Sigmoid colon (tissue), 7 donors: Measurements from ENCODE around the gene ITGB5. TPM values are rescaled to one million over a fixed set of nuclear protein-coding genes. Genes with fewer than 3 reads are reported as not detected.

ENCODE experiments used
- DNase-seq: peaks from one replicate; pipeline ENCODE4 v3.0.0-alpha.2; 2019
- H3K27ac ChIP-seq, 4 donors: fragments of 200-600 bp; sonication (generic); one replicate each; pipeline ENCODE4 v1.5.1; 2016 to 2019; ENCODE audit warnings: mild to moderate bottlenecking in 1 of 4
- H3K27me3 ChIP-seq, 3 donors: fragments of 200-600 bp; sonication (generic); one replicate each; pipeline ENCODE4 v1.5.1; 2019; ENCODE audit warnings: mild to moderate bottlenecking in 1 of 3
- H3K36me3 ChIP-seq, 4 donors: fragments of 200-600 bp; sonication (generic); one replicate each; pipeline ENCODE4 v1.5.1; 2016 to 2019
- H3K4me1 ChIP-seq, 4 donors: fragments of 200-600 bp; sonication (generic); one replicate each; pipeline ENCODE4 v1.5.1; 2017 to 2019
- H3K4me3 ChIP-seq, 4 donors: fragments of 200-600 bp; sonication (generic); one replicate each; pipeline ENCODE4 v1.5.1; 2017 to 2019; ENCODE audit warnings: mild to moderate bottlenecking in 2 of 4, moderate library complexity in 1 of 4
- H3K9me3 ChIP-seq, 4 donors: fragments of 200-600 bp in 3 of 4; sonication (generic) in 3 of 4; one replicate each; pipeline versions ENCODE4 v1.5.1 to v1.6.1; 2013 to 2019
- EP300 ChIP-seq, 4 donors: sonication (generic); formaldehyde crosslinking; IDR thresholded peaks; one replicate each; pipeline ENCODE4 v1.6.1; 2017; ENCODE audit warnings: antibody characterized with exemption in 4 of 4
- POLR2A ChIP-seq, 2 donors: fragments of 450-650 bp; IDR thresholded peaks; one replicate each; pipeline ENCODE4 v1.6.1; 2016; ENCODE audit warnings: antibody characterized with exemption in 2 of 2, mild to moderate bottlenecking in 2 of 2, moderate library complexity in 2 of 2
- POLR2AphosphoS5 ChIP-seq, 4 donors: sonication (generic); formaldehyde crosslinking; IDR thresholded peaks; one replicate each; pipeline ENCODE4 v1.6.1; 2017; ENCODE audit warnings: antibody characterized with exemption in 4 of 4
- WGBS, 2 donors: extraction: QIAGEN DNeasy Blood & Tissue Kit; methylation state at CpG; one replicate each; pipeline ENCODE4 v1.1.7; 2013; 5-methylcytosine and 5-hydroxymethylcytosine counted together
- intact Hi-C: fragments of 100-400 bp; cut with DNase I; formaldehyde crosslinking; loops from one replicate; pipeline ENCODE4 v1.15.1; 2023
- polyA plus RNA-seq, 3 donors: library from polyadenylated mRNA; stranded (reverse); fragments of 200-250 nt; gene quantifications; one replicate each; pipeline ENCODE4 v1.2.3, GENCODE V29; 2013
- total RNA-seq, 4 donors: library from RNA; depleted of rRNA; stranded (reverse); fragments of >200 nt; gene quantifications; one replicate each; pipeline ENCODE4 v1.1.0, GENCODE V29; 2016
- TF ChIP-seq, protein P1 (sequence below), 4 experiments: fragments of 450-650 bp in 3 of 4; fragments of 200-600 bp in 1 of 4; IDR thresholded peaks; one replicate each; pipeline ENCODE4 v1.5.1; 2016 to 2019; ENCODE audit warnings: antibody characterized with exemption in 4 of 4, mild to moderate bottlenecking in 3 of 4, moderate library complexity in 2 of 4
- donor health status: healthy with polysubstance abuse.
- donor health status: Bipolar disorder and iron deficiency.
- donor health status: healthy.

Gene ITGB5
- total and polyA plus RNA-seq, 7 donors, result 15.0 to 203 (median 89.2) TPM

DNA sequence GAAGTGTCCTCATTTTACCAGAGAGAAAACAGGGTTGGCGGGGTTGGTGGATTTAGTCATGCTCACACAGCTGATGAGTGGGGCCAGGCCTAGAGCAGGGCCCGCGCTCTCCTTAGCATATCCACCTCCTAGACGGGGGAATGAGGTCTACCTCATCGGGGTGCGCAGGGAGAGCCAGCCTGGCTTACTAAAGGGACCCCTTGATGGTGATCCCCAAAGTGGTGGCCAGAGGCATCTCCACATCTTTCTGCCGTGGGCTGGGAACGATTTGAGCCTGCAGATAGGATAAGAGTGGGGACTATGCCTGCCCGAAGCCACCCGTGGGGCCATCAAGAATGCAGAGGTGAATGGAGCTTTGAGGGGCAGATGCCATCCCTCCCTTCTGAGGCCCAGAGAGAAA, 87.5 kb downstream of the ITGB5 start:
- 95 to 96% methylated on average over 10 of the region's 10 CpGs for WGBS, 2 donors
- TF ChIP-seq EP300 (IDR thresholded peaks at IDR 0.05) (no peak), POLR2AphosphoS5 (IDR thresholded peaks at IDR 0.05) (no peak), POLR2A (IDR thresholded peaks at IDR 0.05) (no peak)
- TF ChIP-seq, protein P1, sequence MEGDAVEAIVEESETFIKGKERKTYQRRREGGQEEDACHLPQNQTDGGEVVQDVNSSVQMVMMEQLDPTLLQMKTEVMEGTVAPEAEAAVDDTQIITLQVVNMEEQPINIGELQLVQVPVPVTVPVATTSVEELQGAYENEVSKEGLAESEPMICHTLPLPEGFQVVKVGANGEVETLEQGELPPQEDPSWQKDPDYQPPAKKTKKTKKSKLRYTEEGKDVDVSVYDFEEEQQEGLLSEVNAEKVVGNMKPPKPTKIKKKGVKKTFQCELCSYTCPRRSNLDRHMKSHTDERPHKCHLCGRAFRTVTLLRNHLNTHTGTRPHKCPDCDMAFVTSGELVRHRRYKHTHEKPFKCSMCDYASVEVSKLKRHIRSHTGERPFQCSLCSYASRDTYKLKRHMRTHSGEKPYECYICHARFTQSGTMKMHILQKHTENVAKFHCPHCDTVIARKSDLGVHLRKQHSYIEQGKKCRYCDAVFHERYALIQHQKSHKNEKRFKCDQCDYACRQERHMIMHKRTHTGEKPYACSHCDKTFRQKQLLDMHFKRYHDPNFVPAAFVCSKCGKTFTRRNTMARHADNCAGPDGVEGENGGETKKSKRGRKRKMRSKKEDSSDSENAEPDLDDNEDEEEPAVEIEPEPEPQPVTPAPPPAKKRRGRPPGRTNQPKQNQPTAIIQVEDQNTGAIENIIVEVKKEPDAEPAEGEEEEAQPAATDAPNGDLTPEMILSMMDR (IDR thresholded peaks at IDR 0.05), result no peak
- Histone ChIP-seq H3K4me3 (no peak overlapping the region), H3K9me3 (no peaks in the 10 kb centered on the region), H3K27ac (peak overlapping the region in 2 of 4 donors; percentile 63 to 71), H3K27me3 (no peaks in the 10 kb centered on the region), H3K36me3 (peaks cover 13 to 27% (median 19%) of the 10 kb centered on the region in 4 donors), H3K4me1 (peaks cover 0 to 22% (median 17%) of the 10 kb centered on the region in 4 donors)
- intact Hi-C loops, result no loop called here
- no peak for DNase-seq

DNA sequence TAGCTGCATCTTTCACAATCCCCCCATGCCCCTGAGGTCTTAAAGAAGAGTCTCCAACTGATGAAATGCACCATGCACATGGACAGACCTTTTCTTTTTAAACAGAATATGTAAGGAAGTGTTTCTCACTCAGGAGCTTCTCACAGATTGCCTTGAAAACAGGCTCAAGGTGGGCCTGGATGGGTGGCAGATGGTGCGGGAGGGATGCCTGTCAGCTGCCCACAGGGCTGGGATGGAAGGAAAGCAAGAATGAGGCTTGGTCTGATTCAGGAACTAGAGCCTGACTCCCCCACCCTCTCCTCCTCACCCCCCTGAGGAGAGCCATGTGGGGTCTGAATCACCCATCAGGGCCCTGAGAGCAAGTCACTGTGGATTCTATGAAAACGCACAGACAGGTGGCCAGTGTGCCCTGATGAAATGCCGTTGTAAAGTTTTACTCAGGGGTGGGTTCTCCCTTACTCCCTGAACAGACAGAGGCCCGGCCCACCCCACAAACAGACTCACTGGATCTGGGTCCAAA, 89.7 kb downstream of the ITGB5 start:
- intact Hi-C loops, result no loop called here
- no peaks in the 10 kb centered on the region for H3K27me3 ChIP-seq
- DNase-seq, result no peak
- peaks cover 0 to 31% (median 22%) of the 10 kb centered on the region in 4 donors for H3K4me1 ChIP-seq
- 83 to 94% methylated on average over 4 of the region's 4 CpGs for WGBS, 2 donors
- H3K36me3 ChIP-seq, result peaks cover 7 to 36% (median 14%) of the 10 kb centered on the region in 4 donors
- no peaks in the 10 kb centered on the region for H3K9me3 ChIP-seq
- H3K27ac ChIP-seq, result no peak overlapping the region
- TF ChIP-seq POLR2AphosphoS5 (IDR thresholded peaks at IDR 0.05) (no peak), EP300 (IDR thresholded peaks at IDR 0.05) (no peak), POLR2A (IDR thresholded peaks at IDR 0.05) (no peak)
- TF ChIP-seq, protein P1 (IDR thresholded peaks at IDR 0.05), result no peak
- no peak overlapping the region for H3K4me3 ChIP-seq

DNA sequence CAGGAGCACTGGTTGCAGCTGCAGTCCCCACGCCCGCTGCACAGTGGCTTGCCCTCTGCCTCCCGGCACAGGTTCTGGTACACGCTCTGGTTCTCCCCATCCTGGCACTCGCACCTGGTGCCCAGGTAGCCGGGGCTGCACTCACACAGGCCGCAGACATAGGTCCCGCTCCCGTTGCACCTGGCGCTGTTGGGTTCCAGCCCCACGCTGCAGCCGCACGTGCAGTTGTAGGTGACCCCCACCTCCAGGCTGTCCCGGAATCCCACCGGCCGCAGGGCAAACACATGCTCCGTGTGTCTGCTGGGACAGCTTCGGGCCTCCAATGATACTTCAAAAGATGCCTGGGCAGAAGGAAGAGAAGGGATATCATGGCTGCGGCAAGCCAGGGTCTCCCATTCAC, 90.7 kb downstream of the ITGB5 start:
- H3K9me3 ChIP-seq, result no peaks in the 10 kb centered on the region
- no peak for DNase-seq
- intact Hi-C loops, result no loop called here
- TF ChIP-seq POLR2AphosphoS5 (IDR thresholded peaks at IDR 0.05) (no peak), EP300 (IDR thresholded peaks at IDR 0.05) (no peak), POLR2A (IDR thresholded peaks at IDR 0.05) (no peak)
- TF ChIP-seq, protein P1 (IDR thresholded peaks at IDR 0.05), result no peak
- H3K27ac ChIP-seq, result no peak overlapping the region
- H3K36me3 ChIP-seq, result peaks cover 7 to 36% (median 14%) of the 10 kb centered on the region in 4 donors
- no peaks in the 10 kb centered on the region for H3K27me3 ChIP-seq
- H3K4me3 ChIP-seq, result no peak overlapping the region
- peaks cover 0 to 38% (median 30%) of the 10 kb centered on the region in 4 donors for H3K4me1 ChIP-seq
- 94 to 97% methylated on average over 19 of the region's 19 CpGs for WGBS, 2 donors

DNA sequence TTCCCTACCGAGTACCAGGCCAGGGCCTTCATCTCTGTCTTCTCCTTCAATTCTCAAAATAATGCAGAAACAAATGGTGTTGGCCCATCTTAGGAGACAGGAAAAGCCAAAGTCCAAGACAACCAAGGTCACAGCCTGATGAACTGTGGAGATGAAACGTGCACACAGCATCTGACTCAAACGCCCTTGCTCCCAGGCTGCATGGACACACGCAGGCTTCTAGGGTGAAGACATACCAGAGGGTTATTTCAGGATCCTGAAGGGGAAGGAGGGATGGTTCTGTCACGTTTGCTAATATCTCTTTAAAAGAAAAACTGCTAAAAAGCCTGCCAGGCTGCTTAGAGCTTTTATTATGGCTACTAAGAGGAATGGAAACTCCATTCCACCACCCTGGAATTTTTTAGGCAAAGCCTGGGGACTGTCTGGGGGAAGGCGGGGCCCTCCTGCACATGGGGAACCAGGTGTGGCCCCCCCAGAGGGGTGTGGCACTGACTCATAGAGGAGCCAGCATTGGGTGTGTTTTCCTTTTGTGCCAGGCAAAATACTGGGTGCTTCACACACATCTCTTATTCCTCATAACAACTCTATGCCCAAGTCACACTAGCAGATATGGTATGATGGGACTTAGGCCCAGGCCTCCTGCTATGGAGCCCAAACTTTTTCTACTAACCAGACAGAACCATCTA, 94.0 kb downstream of the ITGB5 start:
- peaks cover 7 to 36% (median 14%) of the 10 kb centered on the region in 4 donors for H3K36me3 ChIP-seq
- no peak overlapping the region for H3K4me3 ChIP-seq
- intact Hi-C loops, result no loop called here
- H3K9me3 ChIP-seq, result no peaks in the 10 kb centered on the region
- H3K27me3 ChIP-seq, result no peaks in the 10 kb centered on the region
- no peak for TF ChIP-seq POLR2AphosphoS5 (IDR thresholded peaks at IDR 0.05)
- TF ChIP-seq, protein P1 (IDR thresholded peaks at IDR 0.05), result no peak
- TF ChIP-seq EP300 (IDR thresholded peaks at IDR 0.05), result no peak
- TF ChIP-seq POLR2A (IDR thresholded peaks at IDR 0.05), result no peak
- H3K4me1 ChIP-seq, result peaks cover 0 to 33% (median 22%) of the 10 kb centered on the region in 4 donors
- H3K27ac ChIP-seq, result peak overlapping the region; percentile 15 to 77 (median 63)
- WGBS, 2 donors, result 65 to 78% methylated on average over 6 of the region's 6 CpGs
- DNase-seq, result no peak
